Kidney glomerular epithelial cell (primary cell): ENCODE measurements around the gene RNF213.

Source experiments
- DNase-seq: peaks from one replicate; lab custom pipeline; 2025; lab: John Stamatoyannopoulos, UW

Gene RNF213

DNA sequence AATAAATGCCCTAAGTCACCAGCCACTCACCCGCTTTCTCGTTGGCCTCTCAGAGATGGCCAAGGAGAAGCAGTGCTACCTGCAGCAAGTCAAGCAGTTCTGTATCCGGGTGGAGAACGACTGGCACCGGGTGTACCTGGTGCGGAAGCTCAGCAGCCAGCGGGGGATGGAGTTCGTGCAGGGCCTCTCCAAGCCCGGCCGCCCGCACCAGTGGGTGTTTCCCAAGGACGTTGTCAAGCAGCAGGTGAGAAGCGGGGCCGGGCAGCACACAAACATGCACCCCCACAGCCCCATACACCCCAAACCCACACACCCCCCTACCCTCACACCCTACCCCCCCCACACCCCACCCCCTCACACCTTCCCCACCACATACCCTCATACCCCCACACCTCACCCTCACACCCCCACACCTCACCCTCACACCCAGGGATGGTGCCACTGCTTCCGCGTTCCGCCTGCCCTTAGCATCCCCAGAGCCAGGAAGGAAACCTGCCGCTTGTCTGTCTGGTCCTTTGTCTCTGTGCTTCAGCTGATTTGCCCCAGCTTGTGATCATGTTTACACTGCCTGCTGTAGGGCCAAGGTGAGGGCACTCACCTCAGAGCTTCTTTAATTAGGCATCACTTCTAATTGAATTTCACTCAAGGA is 112.4 kb downstream of the RNF213 start:
- no peak for DNase-seq

DNA sequence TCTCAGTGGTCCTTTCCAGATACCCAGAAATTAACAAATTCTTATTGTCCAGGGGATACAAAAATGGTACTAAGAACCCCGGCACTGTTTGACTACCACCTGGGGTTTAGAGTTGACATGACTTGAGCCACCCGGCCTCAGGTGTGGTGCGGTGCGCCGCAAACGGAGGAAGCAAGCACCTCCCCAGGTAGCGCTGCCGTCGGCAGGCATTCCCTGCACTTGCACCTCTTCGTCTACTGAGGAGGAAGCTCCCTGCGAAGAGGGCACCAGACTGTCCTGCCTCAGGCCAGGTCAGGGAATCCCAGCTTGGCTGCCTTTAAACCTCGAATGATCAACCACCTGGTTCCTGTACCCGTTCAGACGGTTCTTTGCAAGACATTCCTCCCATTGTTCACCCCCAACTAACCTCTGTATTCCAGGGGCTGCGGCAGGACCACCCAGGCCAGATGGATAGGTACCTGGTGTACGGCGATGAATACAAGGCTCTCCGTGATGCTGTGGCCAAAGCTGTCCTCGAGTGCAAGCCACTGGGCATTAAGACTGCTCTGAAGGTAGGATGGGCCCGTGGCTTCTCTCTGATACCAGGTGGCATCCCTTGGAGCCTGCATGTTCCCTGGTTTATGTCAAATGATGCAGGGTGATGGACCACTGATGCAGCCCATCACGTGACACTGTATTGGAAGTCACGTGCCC is 113.5 kb downstream of the RNF213 start:
- DNase-seq = no peak

DNA sequence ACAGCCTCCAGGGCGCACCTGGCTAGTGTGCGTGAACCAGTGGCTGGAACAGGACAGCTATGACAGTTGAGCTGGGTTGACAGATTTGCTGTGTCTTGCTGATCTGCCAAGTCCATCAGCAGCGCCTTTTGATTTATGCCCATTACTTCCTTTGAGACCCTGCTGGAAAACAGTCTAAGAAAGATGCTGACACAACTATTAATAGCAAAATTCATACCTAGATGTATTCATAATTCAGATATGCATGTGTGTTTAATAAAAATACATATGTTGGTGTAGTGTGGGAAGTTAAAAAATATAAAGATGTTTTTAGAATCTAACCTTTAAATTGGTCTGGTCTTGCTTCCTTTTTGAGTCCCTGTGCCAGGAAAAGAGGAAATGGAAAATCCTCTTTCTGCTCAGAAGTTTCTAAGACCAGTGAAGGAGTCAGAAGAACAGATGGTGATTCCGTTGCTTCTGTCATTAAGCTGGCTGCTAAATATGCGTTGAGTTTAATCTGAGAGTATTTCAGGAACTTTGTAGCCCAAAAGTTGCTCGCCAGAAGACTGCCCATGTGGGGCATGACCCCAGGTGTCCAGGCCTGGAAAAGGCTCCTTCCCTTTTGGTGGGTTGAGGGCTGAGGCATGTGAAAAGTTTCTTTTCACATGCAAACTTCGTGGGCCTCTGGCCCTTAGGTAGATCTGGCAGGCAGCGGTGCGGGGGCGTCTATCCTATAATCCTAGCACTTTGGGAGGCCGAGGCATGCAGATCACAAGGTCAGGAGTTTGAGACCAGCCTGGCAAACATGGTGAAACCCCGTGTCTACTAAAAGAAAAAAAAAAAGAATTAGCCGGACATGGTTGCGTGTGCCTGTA is 114.3 kb downstream of the RNF213 start:
- DNase-seq = no peak

DNA sequence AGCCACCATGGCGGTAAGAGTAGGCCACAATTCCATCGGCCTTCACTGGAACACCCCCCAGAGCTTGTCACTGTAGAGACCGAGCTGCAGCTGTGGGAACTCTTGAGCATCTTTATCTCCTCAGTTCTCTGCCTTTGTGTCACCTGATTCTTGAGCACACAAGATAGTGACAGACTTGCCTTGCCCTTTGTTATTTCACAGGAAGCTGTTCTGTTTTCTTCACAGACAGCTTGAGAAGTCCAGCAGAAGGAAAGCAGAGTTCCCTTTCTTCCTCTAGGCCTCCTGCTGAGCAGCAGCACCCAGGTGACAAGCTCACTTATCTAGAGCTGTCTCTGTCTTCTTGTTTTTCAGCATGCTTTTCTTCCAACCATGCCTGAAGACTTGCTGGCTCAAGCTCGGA is 115.9 kb downstream of the RNF213 start:
- DNase-seq = no peak

DNA sequence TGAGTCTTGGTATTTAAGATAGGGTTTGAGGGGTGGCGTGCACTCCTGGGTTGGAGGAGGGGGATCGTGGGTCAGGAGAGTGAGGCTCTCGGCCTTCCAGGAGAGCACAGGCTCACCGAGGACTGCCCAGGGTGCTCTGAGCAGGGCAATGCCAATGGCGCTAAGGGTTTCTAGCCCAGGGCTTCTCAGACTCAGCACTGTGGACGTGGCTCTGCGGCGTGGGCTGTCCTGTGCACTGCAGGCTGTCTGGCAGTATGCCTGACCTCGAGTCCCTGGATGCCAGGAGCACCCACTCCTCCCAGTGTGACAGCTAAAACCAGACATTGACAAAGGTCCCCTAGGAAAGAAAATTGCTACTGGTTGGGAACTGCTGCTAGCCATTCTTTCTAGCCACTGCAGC is 117.1 kb downstream of the RNF213 start:
- no peak for DNase-seq

DNA sequence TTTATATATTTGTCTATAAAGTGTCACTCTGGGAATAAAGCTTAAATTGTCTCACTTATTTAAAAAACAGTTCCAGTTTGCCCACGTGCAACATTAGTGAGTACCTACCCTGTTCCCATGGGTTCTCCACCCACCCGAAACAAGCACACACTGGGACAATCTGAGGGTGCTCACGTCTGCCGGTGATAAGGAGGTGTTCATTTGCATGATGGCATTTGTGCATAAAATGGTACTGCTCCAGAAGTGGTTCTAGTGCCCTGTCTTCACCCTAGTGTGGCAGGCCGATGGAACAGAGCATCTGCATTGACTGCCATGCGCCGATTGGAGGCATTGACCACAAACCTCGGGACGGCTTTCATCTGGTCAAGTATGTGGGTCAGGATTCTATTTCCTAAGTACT is 118.7 kb downstream of the RNF213 start:
- DNase-seq = no peak

DNA sequence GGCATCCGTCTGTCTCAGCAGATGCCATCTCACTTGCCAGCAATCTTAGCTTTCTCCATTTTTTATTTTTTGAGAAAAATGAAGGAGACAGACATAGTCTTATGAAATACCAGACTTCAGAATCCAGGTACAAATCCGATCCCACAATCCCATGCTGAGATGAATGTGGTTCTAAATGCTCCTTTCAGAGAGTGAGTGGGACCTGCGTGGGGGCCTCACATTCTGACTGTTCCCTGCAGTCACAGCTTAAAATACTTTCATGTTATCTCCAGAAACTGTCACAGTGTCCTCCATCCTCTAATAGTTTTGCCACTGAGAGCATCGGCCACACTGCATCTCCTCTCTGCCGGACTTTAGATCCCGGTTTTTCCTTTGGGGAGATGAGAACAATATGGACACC is 119.4 kb downstream of the RNF213 start:
- no peak for DNase-seq

DNA sequence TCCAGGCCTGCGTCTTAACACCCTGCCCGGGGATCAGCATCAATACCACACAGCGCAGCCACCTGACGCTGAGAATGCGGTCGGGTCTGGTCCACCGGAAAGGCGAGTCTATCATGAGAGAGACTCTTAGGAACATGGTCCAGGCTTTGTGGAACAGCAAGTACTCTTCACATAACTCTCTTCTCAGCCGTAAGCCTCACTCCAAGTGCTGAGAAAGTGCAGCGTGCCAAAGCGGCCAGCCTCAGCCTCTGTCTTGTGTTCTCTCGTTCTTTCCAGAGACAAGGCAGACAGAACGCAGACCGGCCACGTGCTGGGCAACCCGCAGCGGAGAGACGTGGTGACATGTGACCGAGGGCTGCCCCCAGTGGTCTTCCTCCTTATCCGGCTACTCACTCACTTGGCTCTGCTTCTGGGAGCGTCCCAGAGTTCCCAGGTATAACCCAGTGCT is 119.9 kb downstream of the RNF213 start:
- DNase-seq = no peak

DNA sequence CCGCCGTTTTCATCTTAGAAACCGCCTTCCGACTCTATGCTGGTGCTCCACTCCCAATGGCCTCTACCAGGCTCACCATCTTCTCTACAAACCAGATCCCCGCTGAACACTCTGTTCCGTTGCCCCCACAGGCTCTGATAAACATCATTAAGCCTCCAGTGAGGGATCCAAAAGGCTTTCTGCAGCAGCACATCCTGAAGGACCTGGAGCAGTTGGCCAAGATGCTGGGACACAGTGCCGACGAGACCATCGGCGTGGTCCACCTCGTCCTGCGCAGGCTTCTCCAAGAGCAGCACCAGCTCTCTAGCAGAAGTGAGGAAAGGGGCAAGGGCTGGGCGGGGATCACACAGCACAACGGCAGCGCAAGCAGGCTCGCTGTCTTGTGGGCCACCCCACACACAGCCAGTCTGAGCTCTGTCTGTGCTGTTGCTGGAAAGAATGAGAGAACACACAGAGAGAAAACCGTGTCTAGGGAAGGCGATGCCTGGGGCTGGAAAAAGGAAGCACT is 120.8 kb downstream of the RNF213 start:
- DNase-seq = no peak

DNA sequence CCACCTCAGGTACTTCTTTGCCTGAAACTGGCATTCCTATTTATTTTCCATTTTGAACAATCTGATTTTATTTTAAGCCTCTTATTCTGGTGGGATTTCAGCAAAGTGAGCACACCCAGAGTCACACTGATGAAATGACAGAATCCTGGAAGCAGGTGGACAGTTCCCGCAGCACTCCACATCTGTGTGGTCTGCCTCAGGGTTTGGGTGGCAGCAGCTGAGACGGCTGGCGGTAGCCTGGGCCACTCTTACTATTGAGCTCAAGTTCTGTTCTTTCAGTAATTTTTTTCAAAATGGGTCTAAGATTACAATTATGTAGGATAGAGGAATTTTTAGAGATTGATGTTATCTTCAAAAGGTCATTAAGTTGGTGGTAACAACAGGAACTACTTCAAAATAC is 121.8 kb downstream of the RNF213 start:
- no peak for DNase-seq

DNA sequence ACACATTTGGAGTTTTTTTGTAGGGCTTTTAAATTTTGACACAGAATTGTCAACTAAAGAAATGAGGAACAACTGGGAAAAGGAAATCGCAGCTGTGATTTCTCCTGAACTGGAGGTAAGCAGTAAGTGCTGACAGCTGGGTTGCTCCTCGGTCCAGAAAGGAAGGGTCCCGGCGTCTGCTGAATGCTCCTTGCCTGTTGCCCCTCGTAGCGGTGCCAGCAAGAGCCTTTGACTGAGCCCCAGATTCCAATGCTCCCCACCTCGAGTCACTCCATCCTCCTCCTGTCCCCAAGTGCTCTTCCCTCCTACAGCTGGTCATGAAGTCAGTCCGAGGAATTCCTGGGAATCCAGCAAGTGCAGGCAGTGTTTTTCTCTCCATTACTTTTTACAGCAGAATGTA is 122.3 kb downstream of the RNF213 start:
- no peak for DNase-seq

DNA sequence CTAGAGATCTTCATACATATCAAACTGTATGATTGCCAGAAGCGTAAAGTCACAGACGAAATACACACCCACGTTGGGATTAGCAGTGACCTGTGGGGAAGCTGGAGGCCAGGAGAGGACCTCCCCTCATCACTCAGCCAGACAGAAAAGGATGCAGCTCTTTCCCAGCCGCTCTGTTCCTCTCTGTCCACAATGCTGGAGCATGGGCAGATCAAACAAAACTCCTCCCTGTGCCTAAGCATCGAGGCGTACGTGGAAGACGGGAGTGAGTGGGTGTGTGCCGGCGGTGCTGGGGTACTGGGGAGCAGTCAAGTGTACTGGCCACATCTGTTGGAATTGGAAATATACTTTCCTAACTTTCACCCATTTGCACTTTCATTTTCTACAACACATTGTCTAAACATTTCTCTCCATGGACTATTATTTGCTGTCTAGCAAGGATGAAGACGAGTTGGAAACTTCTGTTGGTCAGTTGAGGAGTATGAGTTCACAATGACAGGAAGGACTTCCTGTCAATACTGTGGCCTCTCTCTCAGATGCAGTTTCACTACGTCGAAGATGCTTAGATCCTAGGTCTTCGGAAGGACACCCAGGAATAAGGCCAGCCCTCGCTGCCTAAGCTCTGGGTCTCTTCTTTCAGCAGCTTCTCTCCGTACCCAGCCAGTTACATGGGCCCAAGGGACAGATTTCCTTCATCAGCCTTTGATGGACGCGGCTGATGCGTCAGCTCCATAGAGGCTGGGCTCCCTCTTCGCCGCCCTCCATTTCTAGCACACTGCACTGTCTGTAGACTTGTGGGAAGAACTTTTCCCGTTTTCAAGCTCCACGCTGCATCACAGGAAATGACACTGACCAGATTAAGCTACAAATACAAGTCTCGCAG is 123.7 kb downstream of the RNF213 start:
- no peak for DNase-seq

DNA sequence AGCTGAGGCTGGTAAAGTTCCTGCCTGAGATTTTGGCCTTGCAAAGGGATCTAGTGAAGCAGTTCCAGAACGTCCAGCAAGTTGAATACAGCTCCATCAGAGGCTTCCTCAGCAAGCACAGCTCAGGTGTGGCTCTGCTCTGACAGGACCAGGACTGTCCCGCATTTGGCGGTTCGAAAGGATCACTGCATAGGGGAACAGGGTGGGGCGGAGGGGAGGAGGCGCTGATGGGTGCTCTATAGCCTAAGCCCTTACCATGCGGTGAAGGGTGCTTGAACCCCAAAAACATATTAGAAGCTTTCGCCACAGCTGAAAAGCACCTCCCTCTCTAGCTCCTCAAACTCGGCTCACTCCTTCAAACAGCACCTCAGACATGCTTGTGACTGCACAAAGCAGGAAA is 124.4 kb downstream of the RNF213 start:
- DNase-seq = no peak

DNA sequence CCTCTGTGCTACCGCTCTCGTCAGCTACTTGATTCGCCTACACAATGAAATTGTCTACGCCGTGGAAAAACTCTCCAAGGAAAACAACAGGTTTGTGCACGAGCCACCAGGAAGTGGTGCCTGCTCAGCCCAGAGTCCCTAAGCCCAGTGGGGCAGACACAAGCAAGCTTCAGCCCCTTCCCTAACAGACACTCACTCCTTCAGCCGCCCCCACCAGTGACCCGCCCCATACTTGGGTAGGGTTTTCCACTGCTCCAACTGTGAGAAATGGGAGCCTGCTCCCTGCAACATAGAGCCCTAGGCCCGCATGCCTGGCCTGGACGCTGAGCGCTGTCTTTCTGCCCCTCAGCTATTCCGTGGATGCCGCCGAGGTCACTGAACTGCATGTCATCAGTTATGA is 125.7 kb downstream of the RNF213 start:
- no peak for DNase-seq

DNA sequence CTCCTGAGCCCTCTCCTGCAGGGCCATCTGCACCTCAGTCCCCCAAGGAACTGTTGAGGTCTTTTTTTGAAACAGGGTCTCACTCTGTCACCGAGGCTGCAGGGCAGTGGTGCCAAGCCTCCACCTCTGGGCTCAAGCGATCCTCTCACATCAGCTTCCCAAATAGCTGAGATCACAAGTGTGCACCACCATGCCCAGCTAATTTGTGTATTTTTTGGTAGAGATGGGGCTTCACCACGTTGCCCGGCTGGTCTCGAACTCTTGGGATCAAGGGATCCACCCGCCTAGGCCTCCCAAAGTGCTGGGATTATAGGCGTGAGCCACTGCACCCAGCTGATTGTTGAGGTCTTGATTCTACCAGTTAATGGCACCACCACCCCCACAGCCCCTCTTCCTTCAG is 126.4 kb downstream of the RNF213 start:
- no peak for DNase-seq

DNA sequence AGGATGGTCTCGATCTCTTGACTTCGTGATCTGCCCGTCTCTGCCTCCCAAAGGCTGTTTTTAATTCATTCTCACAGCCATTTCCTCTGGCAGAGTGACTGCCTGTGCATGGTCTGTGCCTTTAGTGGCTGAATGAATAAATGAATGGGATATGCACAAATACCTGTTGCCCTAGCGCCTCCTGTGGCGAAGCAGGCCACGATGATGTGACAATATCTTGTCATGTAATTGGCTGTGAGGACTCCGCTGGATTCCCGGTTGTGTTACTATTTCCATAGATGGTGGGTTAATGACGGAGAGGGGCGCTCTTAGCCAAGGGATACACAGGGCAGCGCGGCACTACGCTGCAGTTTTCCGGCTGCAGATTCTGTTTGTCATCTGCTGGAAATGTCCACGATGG is 127.5 kb downstream of the RNF213 start:
- no peak for DNase-seq

DNA sequence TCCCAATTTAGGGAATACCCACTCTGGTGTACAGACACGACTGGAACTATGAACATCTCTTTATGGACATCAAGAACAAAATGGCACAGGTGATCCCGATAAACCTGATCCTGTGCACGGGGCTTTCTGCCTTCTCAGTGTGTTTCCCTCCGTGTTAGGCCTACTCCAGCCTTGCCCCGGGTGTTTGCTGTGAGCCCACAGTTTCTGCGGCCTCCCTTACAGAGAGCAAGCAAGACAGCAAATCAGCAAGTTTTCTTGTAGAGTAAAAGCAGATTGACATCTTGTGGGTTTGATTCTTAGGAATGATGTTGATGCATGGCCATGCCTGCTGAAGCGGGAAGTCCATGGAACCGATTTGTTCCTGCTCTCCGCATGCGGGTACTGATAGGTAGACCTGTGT is 127.9 kb downstream of the RNF213 start:
- no peak for DNase-seq

DNA sequence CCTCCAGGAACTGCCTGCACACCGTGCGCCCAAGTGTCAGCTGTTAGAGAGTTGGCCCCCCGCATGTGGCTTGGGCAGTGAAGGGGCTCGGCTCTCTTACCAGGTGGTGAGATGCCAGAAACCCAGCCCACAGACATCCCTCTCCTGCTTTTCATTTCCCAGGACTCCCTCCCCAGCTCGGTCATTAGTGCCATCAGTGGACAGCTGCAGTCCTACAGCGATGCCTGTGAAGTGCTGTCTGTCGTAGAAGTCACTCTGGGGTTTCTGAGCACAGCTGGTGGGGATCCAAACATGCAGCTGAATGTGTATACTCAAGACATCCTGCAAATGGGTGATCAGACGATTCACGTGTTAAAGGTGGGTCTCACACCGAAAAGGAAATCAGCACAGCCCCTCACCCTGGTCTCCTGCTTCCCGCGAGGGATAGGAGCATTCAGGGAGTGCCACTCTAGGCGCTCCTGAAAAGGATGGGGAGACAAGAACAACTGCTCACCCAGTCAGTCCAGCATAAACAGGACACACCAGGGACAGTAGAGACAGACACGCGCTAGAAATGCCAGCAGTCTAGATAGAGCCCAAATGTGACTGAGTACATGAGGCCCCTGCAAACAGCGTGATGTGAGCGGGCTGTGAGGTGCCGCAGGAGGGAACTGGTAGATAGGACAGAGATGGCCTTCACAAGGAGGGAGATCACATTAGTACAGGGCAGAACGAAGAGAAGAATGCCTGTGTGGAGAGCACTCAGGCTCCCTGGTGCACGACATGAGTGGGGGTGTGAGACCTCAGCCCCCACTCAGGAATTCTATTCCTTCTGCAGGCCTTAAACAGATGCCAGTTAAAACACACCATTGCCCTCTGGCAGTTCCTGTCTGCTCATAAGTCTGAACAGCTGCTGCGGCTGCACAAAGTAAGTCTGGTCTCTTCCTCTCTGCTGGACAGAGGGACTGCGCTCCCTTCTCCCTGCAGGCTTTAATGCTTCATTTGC is 128.7 kb downstream of the RNF213 start:
- no peak for DNase-seq

DNA sequence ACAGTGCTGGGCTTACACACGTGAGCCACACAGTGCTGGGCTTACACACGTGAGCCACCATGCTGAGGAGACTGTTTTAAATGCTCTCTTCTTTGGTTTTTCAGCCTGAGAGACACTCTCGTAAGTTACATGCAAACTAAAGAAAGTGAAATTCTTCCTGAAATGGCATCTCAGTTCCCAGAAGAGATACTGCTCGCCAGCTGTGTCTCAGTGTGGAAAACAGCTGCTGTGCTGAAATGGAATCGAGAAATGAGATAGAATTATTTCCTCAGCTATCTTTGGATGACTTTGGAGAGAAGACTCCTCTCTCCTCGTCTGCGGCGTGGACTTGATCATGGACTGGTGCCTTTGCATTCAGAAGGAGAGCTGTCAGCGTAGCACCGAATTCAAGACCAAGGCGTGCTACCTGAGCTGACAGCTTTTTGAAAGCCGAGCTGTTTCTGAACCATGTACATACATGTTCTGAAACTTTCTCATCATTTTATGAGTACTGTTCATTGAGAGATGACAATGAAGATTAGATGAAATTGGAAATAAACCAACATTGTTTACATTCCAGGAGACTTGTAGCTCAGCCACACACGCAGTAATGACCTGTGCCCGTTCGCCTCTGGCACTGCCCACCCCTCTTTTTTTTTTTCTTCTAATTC is 132.7 kb downstream of the RNF213 start:
- no peak for DNase-seq

DNA sequence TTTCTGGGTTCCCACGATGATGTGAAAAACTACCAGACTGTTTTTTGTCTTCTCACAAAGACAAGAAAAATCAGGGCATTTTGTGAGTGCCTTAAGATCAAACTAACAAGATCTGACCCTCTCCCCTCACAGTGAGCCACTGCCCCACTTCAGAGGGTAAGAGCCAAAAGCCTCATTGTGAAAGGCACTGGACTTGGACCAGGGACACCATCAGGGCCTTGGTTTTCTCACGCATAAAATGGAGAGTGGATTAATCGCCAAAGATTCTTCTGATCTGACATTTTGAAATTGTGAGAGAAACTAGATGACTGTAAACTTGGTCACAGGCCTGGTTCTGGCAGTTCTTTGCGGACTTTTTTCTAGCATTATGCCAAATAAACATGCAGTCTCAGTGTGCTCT is 133.3 kb downstream of the RNF213 start:
- DNase-seq = no peak
